ENCODE measurements around the gene DHRSX. TPM values are rescaled to one million over a fixed set of nuclear protein-coding genes. Genes with fewer than 3 reads are reported as not detected.

The DHRSX gene
- total and polyA plus RNA-seq, 9 of the 15 experiments (the other 6 are each of a cell fraction or from before 2014, with no cell fraction given), result 0.59 to 11.0 (median 6.2) TPM

GRCh38 chrX:2464677-2465166 is 36.1 kb downstream of the DHRSX start (continued):
- no peak for TF ChIP-seq ZBTB12 (CRISPR knock-in tag; IDR thresholded peaks at IDR 0.05)
- TF ChIP-seq EP300 (IDR thresholded peaks at IDR 0.05; ENCODE audit: low read length), result 0 out of 2 replicates have a peak, but pooled peaks have one; percentile 47
- TF ChIP-seq ZC3H11A (IDR thresholded peaks at IDR 0.05; ENCODE audit: low read depth, low read length), result no peak
- no peak for TF ChIP-seq ZNF717 (CRISPR knock-in tag; IDR thresholded peaks at IDR 0.05)
- TF ChIP-seq LARP7 (IDR thresholded peaks at IDR 0.05), result 0 out of 2 replicates have a peak, but pooled peaks have one; percentile 28
- TF ChIP-seq ZEB2 (IDR thresholded peaks at IDR 0.05), result 0 out of 2 replicates have a peak, but pooled peaks have one; percentile 31
- no peak for TF ChIP-seq SRF (CRISPR knock-in tag; IDR thresholded peaks at IDR 0.05)
- TF ChIP-seq MNT (conservative IDR thresholded peaks at IDR 0.05), result peak; percentile 89 to 92
- no peak for TF ChIP-seq NFYB (IDR thresholded peaks at IDR 0.05; ENCODE audit: extremely low read depth, insufficient read length)
- TF ChIP-seq ZNF436 (CRISPR knock-in tag; IDR thresholded peaks at IDR 0.05), result no peak
- TF ChIP-seq NRF1 (conservative IDR thresholded peaks at IDR 0.05 in 1 of 2, IDR thresholded peaks at IDR 0.05 in 1 of 2), result peak; percentile 21 to 41; a peak in 3 of 4 replicates
- no peak for TF ChIP-seq RBM15 (IDR thresholded peaks at IDR 0.05; ENCODE audit: insufficient read depth, low read length)
- TF ChIP-seq ZFP1 (CRISPR knock-in tag; IDR thresholded peaks at IDR 0.05), result no peak
- TF ChIP-seq NCOA2 (IDR thresholded peaks at IDR 0.05; ENCODE audit: partially characterized antibody in 2 of 2), result peak in 1 of 2 experiments; percentile 100
- peak; percentile 88 for TF ChIP-seq NEUROD1 (IDR thresholded peaks at IDR 0.05; ENCODE audit: borderline replicate concordance, low read depth, low read length, partially characterized antibody)
- TF ChIP-seq GABPB1 (CRISPR knock-in tag; IDR thresholded peaks at IDR 0.05), result no peak
- TF ChIP-seq, protein P1, sequence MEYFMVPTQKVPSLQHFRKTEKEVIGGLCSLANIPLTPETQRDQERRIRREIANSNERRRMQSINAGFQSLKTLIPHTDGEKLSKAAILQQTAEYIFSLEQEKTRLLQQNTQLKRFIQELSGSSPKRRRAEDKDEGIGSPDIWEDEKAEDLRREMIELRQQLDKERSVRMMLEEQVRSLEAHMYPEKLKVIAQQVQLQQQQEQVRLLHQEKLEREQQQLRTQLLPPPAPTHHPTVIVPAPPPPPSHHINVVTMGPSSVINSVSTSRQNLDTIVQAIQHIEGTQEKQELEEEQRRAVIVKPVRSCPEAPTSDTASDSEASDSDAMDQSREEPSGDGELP (CRISPR knock-in tag; IDR thresholded peaks at IDR 0.05; ENCODE audit: borderline replicate concordance), result peak; percentile 9
- peak; percentile 65 for TF ChIP-seq ATF7 (IDR thresholded peaks at IDR 0.05)
- 0 out of 2 replicates have a peak, but pooled peaks have one; percentile 1 for TF ChIP-seq VEZF1 (CRISPR knock-in tag; IDR thresholded peaks at IDR 0.05)
- no peak for TF ChIP-seq CCAR2 (IDR thresholded peaks at IDR 0.05; ENCODE audit: low read depth, low read length)
- TF ChIP-seq SAP30 (IDR thresholded peaks at IDR 0.05; ENCODE audit: borderline replicate concordance, insufficient read depth, low read depth, low read length, poor library complexity, severe bottlenecking), result no peak
- TF ChIP-seq RB1 (IDR thresholded peaks at IDR 0.05; ENCODE audit: low read depth), result 0 out of 2 replicates have a peak, but pooled peaks have one; percentile 31
- peak; percentile 2; the same call in 1 of the 2 replicates for TF ChIP-seq NCOR1 (IDR thresholded peaks at IDR 0.05)
- peak; percentile 58; the same call in 1 of the 2 replicates for TF ChIP-seq DPF2 (IDR thresholded peaks at IDR 0.05)
